ENCODE measurements around the gene COG5.
"Not testable (repeated sequence)": the region's sequence is repeated elsewhere in the genome, so short reads cannot be mapped to it uniquely, and the experiment has no call there.

COG5 gene

DNA sequence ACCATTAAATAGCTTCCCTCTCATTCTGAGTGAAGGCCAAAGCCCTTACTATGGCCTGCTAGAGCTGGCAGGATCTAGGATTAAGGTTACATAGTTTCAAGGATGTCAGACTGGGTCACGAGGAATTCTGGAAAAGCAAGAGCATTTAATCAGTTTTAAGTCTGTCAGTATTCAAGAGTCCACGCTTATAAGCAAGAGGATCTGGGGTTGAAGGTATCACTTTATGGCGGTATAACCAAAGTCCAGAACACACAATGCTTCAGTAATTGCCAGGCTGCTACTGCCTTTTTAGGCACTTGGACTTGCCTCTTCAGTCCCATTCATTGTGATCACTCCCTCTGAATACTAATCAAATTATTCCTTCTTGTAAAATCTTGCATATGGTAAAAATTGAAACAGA is 293.9 kb downstream of the COG5 start:
- no peak for DNase-seq (ENCODE audit: low spot score)

DNA sequence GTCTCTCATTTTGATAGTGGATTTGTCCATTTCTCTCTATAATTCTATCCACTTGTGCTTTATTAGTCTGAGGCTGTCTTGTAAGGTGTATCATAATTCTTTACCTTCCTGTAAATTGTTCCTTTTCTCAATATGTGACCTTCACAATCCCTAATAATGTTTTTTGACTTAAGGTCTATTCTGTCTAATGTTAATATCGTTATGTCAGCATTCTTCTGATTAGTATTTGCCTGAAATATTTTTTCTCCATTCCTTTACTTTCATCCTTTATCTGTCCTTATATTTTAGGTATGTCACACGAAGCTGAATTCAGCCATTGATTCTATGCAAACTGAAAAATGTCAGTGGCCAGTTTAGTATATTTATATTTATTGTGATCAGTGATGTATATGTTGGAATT is 295.1 kb downstream of the COG5 start:
- no peak for DNase-seq (ENCODE audit: low spot score)

DNA sequence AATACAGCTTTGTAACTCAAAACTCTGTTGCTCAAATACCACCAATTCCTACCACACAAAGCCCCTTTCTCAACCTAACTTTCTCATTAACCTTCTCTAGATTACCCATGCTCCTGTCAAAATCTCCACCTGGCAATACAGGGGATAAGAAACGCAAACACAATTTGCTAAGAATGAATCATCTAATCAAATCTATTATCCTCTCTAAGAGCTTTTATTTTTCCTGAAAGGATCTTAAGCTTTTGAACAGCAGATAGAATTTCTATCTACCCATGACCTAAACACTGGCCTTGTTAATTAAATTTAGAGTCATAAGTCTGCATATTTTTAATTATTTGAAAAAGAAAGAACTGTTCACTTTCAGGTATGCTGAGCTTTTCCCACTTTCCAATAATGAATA is 296.6 kb downstream of the COG5 start:
- no peak for DNase-seq (ENCODE audit: low spot score)

DNA sequence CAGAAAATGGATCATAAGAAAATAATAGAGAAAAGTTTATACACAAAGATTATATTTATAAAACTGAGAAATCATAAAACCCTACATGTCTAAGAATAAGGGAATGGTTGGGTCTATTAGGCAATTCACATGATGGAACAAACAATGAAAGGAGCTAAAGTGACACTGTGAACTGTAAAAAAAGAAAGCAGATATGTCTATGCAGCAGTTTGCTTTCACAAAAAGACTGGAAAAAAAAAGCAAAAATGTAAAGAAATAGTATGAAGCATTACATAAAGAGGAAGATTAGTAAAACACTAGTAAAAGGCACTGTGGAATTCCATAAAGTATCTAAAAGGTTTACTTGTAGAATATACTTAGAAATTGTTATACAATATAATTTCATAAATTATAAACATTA is 299.0 kb downstream of the COG5 start:
- no peak for DNase-seq (ENCODE audit: low spot score)

DNA sequence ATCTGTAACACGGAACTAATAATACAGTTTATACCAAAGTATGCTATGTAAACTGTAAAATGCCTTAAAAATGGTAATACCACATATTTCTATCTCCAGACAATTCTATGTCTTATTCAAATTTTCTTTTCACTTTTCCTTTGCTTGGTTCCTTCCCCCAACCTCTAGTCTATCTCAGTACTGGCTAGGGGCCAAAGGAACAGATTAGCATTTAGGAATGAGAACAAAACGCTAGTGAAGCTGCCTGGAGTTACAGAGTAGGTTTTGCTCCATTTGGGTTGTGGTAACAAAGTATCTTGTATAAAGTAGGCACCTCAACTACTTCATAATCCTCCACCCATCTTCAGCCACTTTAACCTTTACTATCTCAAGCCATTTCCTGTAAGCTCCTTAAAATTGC is 300.9 kb downstream of the COG5 start:
- no peak for DNase-seq (ENCODE audit: low spot score)

DNA sequence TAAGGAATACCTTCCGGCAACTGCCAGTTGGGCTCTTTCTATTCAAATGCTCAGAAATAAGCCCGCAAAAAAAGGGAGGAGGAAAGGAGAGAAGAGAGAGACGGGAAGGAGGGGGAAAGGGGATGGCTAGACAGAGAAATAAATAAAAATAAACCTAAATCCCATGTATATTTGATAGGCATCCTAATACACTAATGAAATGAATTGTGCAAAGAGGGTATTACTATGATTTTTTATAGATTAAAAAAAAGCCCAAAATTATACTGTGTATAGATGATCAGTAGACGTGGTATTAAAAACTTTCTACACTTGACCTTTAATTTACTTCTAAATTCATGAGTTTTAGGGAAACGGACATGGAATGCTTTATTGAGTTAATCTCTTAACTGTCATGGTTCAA is 305.0 kb downstream of the COG5 start:
- DNase-seq (ENCODE audit: low spot score), result no peak

DNA sequence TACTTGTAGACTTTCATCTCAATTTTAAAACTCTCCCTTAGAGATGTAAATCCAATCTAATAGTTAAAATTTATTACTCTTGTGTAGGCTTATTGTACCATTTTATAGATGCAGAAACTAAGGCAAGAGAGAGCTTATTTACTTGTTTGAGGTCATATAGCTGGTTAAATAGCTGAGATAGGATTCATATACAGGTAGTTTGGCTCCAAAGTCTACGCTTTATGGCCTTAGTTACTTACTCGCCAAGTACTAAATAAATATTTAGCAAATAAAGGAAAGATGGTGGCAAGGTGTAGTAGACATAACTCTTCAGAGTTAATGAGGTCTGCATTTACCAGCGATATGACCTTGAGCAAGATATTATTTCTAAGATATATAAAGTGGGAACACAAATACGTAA is 308.1 kb downstream of the COG5 start:
- DNase-seq (ENCODE audit: low spot score), result no peak

DNA sequence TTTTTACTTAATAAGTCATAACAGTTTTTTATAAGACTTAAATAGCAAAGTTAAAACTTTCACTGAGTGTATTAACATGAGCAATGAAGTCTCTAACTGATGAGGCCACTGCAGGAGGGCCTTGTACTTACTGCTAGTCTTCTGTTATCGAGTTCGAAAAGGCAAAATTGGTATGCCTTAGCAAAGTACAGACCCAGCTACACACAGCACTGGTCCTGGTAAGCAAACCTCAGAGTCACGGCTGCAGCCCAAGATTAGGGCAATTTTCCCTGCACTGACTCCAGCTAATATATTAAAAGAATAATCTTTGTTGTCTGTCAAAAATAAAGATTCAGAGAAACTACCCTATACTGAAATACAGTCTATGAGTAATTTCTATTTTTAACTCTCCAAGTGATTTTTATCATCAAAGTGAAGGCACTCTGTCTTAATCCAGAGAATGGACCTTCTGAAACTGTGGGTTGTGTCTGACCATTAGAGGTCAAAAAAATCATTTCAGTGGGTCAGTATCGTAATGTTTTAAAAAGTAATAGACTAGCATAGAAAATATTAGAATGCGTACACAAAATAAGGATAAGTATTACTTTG is 309.2 kb downstream of the COG5 start:
- DNase-seq (ENCODE audit: low spot score), result no peak

DNA sequence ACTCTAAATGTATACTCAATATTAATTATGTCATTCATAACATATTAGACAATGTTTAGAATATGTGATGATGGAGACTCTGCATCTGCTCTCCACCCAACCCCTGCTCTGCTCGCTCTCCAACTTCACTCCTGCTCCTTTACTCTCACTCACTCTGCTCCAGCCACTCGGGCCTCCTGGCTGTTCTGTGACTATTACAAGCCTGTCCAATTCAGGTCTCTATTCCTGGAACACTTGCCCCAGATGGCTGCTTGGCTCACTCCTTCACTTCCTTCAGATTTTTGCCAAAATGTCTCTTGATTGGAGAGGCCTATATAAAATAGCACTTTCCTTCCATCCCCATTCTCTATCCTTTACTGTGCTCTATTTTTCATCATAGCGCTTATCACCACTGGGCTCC is 310.1 kb downstream of the COG5 start:
- DNase-seq (ENCODE audit: low spot score), result no peak

DNA sequence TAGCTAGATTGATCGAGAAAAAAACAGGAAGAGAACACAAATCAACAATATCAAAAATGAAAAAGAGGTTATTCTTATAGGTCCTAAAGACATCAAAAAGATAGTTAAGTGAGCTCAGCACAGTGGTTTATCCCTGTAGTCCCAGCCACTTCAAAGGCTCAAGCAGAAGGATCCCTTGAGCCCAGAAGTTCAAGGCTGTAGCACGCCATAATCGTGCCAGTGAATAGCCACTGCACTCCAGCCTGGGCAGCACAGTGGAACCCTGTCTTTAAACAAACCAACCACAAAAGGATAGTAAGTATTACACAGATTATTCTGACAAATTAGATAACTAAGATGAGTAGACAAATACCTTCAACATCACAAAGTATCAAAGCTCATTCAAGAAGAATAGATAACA is 311.8 kb downstream of the COG5 start:
- DNase-seq (ENCODE audit: low spot score), result no peak

DNA sequence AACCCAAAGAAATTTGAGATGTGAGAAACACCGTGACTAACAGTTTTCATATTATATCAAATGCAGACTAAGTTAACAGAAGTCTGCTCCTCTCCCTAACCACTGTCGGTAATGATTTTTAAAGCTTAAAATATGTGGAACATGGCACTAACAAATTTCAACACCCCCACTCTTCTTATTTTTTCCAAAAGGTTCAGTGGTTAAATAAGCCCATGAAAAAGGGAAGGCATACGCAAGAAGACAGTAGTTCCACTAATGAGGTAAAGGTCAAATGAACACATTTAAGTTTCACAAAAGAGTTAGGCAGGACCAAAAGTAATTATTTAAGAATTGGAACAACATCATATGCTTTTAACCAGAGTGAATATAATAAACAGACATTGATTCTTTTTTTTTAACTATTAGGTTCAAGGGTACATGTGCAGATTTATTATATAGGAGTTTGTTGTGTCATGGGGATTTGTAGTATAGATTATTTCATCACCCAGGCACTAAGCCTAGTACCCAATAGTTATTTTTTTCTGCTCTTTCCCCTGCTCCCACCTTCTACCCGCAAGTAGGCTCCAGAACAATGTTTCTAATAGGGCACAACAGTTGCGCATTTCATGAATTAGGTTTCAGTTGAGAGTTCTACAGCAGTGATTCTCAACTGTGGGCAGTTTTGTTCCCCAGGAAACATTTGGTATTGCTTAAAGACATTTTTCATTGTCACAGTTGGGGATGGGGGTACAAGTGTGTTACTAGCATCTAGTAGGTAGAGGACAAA is 315.0 kb downstream of the COG5 start:
- no peak for DNase-seq (ENCODE audit: low spot score)

DNA sequence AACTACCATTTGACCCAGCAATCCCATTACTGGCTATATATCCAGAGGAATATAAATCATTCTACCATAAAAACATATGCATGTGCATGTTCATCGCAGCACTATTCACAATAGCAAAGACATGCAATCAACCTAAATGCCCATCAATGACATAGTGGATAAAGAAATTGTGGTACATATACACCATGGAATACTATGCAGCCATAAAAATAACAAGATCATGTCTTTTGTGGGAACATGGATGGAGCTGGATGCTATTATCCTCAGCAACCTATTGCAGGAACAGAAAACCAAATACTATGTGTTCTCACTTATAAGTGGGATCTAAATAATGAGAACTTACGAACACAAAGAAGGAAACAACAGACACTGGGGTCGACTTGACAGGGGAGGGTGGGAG is 316.9 kb downstream of the COG5 start:
- DNase-seq (ENCODE audit: low spot score), result not testable (repeated sequence)

DNA sequence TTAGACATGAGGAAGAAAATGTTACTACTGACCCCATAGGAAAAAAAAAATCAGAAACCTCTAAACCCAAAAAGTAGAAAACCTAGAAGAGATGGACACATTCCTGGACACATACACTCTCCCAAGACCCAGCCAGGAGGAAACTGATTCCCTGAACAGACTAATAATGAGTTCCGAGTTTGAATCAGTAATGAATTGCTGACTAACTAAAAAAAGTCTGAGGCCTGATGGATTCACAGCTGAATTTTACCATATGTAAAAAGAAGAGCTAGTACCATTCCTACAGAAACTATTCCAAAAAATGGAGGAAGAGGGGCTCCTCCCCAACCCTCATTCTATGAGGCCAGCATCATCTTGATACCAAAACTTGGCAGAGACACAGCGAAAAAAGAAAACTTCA is 319.1 kb downstream of the COG5 start:
- DNase-seq (ENCODE audit: low spot score), result no peak

DNA sequence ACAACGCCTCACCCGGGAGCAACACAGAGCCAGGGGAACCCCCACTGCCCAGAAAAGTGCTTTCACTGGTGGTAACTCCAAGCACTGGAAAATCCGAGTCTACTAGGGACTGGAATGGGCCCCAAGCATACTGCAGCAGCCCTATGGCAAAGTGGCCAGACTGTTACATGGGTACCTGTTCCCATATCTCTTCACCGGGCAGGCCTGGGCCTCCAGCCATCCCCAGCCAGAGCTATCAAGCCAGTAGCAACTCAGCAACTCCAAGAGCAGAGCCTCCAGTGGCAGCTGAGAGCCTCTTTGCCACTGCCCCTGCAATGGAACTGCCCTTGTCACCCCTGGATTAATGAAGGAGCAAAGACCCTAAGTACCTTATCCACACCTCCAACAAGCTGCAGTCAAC is 321.5 kb downstream of the COG5 start:
- DNase-seq (ENCODE audit: low spot score), result no peak

DNA sequence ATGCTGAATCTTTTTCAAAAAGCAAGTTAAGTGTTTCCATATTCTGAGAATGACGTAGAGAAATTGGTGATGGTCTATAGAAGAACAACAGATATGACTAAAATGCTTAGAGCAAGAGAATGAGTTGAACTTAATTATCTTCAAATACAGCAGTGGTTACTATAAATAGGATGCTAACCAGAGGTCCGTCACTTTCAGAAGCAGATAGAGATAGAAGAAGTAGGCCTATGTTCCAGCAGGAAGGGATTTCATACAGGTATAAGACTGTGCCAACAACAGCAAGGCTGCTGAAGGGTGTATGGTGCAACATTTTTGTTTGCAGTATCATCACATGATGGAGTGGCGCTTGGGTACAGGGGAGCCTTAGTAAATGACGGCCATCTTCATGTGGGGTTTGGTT is 326.3 kb downstream of the COG5 start:
- DNase-seq (ENCODE audit: low spot score), result no peak

DNA sequence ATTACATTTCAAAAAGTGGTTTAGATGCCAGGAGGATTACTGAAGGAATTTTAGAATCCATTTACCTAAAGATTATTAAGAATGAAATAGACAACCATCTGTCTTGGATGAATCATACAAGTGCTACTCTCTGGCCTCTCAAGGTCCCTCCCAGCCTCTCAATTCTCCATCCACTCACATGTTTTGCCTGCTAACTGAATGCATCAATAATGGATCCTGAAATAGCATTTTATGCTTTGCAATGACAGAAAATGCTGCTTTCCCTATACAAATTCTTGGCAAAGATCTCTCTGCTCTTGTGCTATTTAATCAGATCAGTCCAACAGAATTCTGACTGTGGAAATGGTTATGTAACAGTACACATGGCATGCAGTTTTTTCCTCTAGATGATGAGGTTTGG is 326.9 kb downstream of the COG5 start:
- DNase-seq (ENCODE audit: low spot score), result no peak

DNA sequence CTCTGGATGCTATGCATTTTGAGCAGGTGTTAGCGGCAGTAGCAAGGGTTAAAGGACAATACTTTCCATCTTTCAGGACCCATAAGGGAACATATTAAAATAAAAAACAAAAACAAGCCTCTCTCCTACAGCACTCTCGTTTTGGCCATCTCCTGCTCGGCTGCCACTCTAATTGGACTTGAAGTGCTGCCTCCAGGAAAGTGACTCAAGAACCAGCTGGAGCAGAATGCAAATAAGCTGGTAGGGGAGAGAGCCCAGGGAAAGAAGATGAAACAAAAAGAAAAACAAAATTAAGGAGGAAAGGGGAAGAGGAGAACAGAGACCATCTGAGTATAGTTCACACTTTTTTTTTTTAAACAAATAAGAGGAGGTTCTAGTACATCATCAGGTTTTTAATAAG is 329.3 kb downstream of the COG5 start:
- no peak for DNase-seq (ENCODE audit: low spot score)

DNA sequence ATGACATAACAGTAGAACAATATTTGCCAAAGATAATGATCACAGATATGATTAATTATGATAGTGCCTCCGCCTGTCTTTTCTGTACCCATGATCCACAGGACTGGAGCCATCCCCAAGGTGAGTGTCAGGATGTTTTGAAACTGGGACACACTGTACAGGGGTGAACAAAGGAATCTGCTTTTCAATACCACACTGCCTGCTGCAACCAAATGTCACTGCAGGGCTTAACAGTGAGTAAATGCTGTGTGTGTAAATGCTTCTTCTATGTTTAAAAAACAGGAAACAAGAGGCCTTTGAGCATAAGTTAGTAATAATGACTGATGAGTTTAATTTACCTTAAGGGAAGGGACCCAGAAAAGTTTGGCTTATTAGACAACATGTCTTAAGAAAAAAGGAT is 329.7 kb downstream of the COG5 start:
- DNase-seq (ENCODE audit: low spot score), result no peak

DNA sequence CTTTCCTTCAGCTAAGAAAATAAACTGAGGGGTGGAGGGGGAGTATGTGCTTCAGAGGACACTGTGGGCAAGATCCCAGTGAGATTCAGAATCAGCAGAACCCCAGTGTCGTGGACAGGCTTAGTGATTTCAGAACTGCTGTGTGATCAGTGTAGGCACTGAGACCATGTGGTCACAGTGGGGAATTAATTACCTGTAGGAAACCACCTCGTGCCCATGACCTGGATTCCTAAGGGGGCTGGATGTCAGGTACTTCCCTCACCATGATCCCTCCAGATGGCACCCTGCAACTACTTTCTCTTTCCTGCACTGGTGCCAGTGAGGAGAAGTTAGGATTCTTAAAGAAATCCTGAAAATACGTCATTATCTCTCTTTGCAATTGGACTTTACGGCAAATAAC is 330.5 kb downstream of the COG5 start:
- no peak for DNase-seq (ENCODE audit: low spot score)

DNA sequence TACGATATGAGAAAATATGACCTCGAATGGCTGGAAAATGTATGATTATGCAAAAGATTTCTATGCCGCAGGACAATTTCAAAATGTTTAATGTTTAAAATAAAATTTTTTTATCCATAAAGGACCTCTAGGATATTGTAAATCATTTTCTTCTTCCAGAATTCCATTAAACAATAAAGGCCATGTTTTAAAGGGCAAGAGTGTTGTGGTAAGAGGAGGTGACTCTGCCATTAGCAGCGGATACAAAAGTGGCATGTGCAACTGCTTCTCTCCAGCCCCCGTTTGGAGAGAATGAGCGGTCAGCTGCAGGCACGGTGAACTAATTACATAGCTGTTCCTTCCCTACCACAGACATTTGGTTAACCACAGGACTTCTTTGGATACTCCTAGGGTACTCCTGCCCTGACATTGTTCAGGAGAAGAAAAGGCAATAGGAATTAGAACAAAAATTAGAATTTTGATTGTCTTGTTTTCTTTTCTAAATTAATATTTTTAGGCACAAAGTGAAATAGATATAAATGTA is 331.1 kb downstream of the COG5 start:
- no peak for DNase-seq (ENCODE audit: low spot score)

DNA sequence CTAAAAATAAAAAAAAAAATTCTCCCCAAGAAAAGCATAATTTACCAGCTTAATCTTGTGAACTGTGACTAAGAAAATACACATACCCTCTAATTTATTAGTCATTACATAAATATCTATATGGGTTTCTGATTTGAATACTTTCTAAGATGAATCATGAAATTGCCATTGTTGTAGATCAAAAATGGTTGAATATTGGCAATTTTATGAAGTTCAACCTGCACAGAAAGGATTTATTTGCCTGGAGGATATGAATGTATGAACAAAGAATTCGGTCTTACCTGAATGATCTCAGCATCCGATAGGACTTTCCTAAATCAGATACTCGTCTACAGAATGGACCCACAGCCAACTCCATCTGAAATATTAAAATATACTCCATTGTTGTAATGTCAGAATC is 333.4 kb downstream of the COG5 start:
- DNase-seq (ENCODE audit: low spot score), result no peak

DNA sequence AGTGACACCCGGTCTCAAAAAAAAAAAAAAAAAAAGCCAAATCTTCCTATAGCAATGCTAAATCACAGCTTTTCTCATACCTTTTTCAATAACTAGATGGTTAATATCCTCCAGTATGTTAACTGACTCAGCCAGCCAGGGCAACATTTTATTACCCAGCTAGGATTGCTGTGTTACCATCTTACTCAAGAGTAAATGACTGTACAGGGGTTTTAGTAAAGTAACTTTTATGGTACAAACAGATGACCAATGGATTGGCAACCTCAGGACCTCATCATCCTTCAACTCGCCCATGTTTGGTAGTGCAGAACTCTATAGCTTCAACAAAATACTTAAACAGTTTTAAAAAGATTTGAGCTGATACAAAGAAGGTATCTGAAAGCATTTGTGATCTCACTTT is 335.4 kb downstream of the COG5 start:
- DNase-seq (ENCODE audit: low spot score), result no peak

DNA sequence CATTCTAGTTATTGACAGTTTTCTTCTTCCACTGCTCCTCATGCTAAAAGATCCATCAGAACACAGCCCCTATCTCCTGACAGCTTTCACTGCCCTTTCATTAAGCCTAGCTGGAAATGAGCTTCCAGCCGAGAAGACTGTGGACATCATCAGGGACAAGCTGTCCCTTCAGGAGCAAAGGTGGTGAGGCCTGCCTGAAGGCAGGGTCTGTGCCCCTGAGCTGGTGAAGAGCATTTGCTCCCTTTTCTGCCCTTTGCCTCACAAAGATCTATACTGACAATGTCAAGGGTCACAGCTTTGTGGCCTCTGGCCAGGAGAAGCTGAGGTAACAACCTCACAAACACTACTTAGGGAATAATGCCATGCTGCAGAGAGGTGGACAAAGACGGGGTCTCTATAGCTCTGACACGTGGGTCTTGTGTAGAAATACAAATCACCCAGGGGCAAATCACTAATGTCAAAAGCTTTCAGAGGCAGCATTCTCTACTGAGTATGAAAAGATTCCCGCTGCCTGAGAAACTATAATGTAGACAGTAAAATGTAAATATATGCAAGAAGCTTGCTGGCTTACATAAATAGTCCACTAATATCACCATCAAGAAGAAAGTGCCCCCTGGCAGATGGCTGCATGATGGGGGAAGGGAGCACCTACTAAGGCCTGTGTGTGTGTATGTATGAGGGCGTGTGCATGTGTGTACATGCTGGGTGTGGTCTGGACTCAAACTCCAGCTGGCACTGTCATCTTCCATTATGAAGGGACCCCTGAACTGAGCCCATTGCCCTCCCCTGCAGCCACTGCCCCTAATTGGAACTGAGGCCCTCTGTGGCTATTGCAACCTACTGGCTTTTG is 339.1 kb downstream of the COG5 start:
- DNase-seq (ENCODE audit: low spot score), result no peak

All from LoVo (cell line).